RWPE2 (cell line): ENCODE results near the gene GSS.
A peak's percentile ranks its signal among the peaks of the same experiment; 100 is the strongest.

Source experiments
- ATAC-seq: fragments of 200-7000 bp; cut with Tn5 transposase; 3 replicates; pipeline ENCODE4 v1.9.1; 2021; ENCODE audit warnings: low read depth
- DNase-seq: peaks from one replicate; pipeline ENCODE4 v3.0.0-alpha.2; 2020; ENCODE audit warnings: low spot score
- H3K27ac ChIP-seq: fragments of 450-650 bp; 2 replicates; pipeline ENCODE4 v1.5.1; 2017; ENCODE audit warnings: mild to moderate bottlenecking; ENCODE audit not compliant: poor library complexity, severe bottlenecking
- H3K27me3 ChIP-seq: fragments of 250-450 bp; sonication (Bioruptor Pico); 2 replicates; pipeline ENCODE4 v1.5.1; 2021; ENCODE audit warnings: mild to moderate bottlenecking, moderate library complexity; ENCODE audit not compliant: insufficient read depth, poor library complexity, severe bottlenecking
- H3K36me3 ChIP-seq: fragments of 250-450 bp; sonication (Bioruptor Pico); 2 replicates; pipeline ENCODE4 v1.5.1; 2020; ENCODE audit warnings: low read depth, mild to moderate bottlenecking, moderate library complexity
- H3K4me1 ChIP-seq: fragments of 250-450 bp; sonication (Bioruptor Pico); 2 replicates; pipeline ENCODE4 v1.5.1; 2021; ENCODE audit warnings: mild to moderate bottlenecking, moderate library complexity; ENCODE audit not compliant: insufficient read depth, poor library complexity, severe bottlenecking
- H3K4me3 ChIP-seq: fragments of 250-450 bp; sonication (Bioruptor Pico); 2 replicates; pipeline ENCODE4 v1.5.1; 2021; ENCODE audit warnings: mild to moderate bottlenecking, moderate library complexity; ENCODE audit not compliant: severe bottlenecking
- H3K9me3 ChIP-seq: fragments of 250-450 bp; sonication (Bioruptor Pico); 2 replicates; pipeline ENCODE4 v1.5.1; 2021; ENCODE audit warnings: mild to moderate bottlenecking, moderate library complexity; ENCODE audit not compliant: severe bottlenecking
- CTCF ChIP-seq: fragments of 450-650 bp; IDR thresholded peaks from one replicate; pipeline ENCODE4 v1.5.1; 2017; ENCODE audit warnings: mild to moderate bottlenecking, moderate library complexity; ENCODE audit not compliant: poor library complexity, severe bottlenecking

Gene GSS

GRCh38 chr20:34931771-34932170 lies 23.8 kb downstream of the GSS start:
- no peaks in the 10 kb centered on the region for H3K27me3 ChIP-seq
- H3K4me3 ChIP-seq, result no peak overlapping the region
- ATAC-seq, result no peak
- no peak for DNase-seq
- no peak overlapping the region for H3K27ac ChIP-seq
- H3K36me3 ChIP-seq, result peaks cover 98% of the 10 kb centered on the region
- TF ChIP-seq CTCF, result no peak
- H3K9me3 ChIP-seq, result no peaks in the 10 kb centered on the region
- peaks cover 10% of the 10 kb centered on the region for H3K4me1 ChIP-seq

DNA sequence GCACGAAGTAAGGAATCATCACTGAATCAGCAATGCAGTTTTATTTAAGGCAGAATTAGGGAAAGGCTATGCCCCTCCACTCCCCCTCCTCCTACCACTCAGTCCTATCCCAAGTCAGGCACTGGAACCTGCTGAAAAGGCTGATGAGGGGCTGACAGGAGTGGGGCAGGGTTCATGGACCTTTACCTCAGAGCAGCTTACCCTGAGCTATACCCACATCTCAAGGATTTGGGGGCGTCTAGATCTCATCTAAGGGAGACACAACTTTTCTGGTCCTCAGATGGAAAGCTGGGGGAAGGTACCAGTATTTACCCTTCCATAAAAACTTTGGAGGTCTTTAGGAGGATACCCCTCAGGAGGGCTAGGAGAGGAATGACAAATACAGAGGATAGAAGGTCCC lies 27.2 kb downstream of the GSS start:
- DNase-seq (no peak), ATAC-seq (no peak)
- Histone ChIP-seq H3K4me3 (no peak overlapping the region), H3K4me1 (peaks cover 11% of the 10 kb centered on the region), H3K9me3 (no peaks in the 10 kb centered on the region), H3K36me3 (peaks cover 98% of the 10 kb centered on the region), H3K27ac (peak overlapping the region; percentile 46), H3K27me3 (no peaks in the 10 kb centered on the region)
- no peak for TF ChIP-seq CTCF

- peak; percentile 62 for ATAC-seq
- Histone ChIP-seq H3K27me3 (no peaks in the 10 kb centered on the region), H3K4me1 (peaks cover 18% of the 10 kb centered on the region), H3K27ac (peak overlapping the region; percentile 46), H3K36me3 (peaks cover 98% of the 10 kb centered on the region), H3K9me3 (no peaks in the 10 kb centered on the region), H3K4me3 (no peak overlapping the region)
- no peak for TF ChIP-seq CTCF
- no peak for DNase-seq
These were observed 27.9 kb downstream of the GSS start for GRCh38 chr20:34927736-34928135.

GRCh38 chr20:34926581-34926980 lies 29.0 kb downstream of the GSS start:
- H3K36me3 ChIP-seq, result peaks cover 97% of the 10 kb centered on the region
- DNase-seq, result no peak
- ATAC-seq, result no peak
- no peak for TF ChIP-seq CTCF
- H3K9me3 ChIP-seq, result no peaks in the 10 kb centered on the region
- peaks cover 29% of the 10 kb centered on the region for H3K4me1 ChIP-seq
- no peak overlapping the region for H3K4me3 ChIP-seq
- H3K27me3 ChIP-seq, result no peaks in the 10 kb centered on the region
- H3K27ac ChIP-seq, result peak overlapping the region; percentile 46

- Histone ChIP-seq H3K4me1 (peaks cover 35% of the 10 kb centered on the region), H3K27ac (no peak overlapping the region), H3K27me3 (no peaks in the 10 kb centered on the region), H3K4me3 (no peak overlapping the region), H3K36me3 (peaks cover 97% of the 10 kb centered on the region), H3K9me3 (no peaks in the 10 kb centered on the region)
- DNase-seq (no peak), ATAC-seq (no peak)
- TF ChIP-seq CTCF, result no peak
These were observed 29.6 kb downstream of the GSS start for GRCh38 chr20:34925981-34926380.
